HG02610 (cell line): Measurements from ENCODE around the gene TAPBP.

Source experiments
- ATAC-seq: cut with Tn5 transposase; IDR thresholded peaks from one replicate; pipeline ENCODE4 v1.9.1; 2021; ENCODE audit warnings: mild to moderate bottlenecking, moderate library complexity; ENCODE audit not compliant: unreplicated experiment

TAPBP gene

DNA sequence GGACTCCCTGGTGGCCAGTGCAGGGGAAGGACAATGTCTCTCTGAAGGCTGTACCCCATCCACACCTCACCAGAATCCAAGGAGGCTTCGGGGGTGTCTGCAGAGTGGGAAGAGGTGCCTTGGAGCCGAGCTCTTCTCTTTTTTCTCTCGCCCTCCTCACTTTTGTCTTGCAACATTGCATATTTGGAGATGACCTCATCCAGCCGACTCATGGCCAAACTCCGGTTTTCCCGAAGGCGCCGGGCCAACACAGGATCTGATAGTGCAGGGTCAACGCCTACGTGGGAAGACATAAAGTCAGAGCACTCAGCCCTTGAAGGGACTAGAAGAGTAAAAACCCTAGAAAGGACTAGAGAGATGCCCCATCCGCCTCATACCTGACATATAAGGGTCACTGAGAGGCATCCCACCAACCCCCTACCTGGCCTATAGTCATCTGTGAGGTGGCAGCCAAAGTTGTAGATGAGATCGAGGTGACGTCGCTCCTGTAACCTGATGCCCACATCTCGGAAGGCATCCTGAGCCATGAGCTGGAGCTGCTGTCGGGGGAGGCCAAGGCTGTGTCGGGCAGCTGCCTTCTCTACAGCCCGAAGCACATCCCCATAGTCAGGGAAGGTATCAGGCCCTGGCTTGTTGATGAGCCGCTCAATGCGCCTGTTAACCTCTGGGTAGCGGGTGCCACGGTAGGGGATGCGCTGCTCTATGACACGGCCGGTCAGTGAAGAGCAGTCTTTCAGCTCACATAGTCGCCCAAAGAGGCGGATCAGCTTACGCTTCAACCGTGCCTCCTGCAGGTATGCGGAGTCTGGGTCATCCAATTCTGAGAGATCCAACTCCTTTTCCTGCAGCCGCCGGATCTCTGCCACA is 6.7 kb upstream of the TAPBP start:
- no peak for ATAC-seq

DNA sequence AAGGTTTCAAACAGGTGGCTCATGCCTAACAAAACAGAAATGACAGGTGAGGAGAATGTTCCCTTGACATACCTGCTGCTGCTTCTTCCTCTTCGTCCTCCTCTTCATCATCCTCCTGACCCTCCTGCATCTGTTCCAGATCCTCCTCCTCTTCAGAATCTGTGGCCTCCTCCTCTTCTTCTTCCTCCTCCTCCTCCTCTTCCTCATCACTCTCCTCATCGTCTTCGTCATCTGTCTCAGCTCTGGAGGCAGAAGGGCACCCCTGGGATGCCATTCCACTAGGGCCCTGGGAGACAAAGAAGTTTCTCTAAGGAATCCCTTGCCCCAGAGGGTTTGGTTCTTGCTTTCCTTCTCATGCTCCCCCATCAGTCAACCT is 6.0 kb upstream of the TAPBP start:
- no peak for ATAC-seq

DNA sequence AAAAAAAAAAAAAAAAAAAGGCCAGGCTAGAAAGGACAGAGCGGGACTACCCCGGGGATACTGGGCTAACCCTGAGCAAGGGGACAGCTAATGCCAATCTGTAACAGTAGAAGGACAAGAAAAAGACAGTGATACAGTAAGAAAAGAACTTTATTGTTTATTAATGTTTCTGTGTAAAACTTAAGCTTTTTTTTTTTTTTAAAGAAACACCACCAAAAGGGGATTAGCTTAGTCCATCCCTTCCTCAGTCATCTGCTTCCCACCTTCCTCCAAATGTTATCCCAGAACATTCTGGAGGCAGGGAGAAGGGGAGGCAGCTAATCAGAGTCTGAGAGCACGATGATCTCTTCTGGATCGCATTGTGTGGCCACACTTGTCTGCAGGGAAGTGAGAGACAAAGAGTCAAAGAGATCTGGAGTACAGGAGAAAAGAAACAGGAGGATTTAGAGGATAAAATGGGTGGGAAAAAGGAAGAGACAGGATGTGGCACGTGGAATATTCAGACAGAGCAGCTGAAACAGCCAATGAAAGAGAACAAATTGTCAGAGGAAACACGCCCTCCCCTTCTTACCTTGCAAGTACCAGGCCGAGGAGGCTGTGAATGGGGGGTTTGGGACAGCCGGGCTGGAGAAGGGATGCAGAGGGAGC is 4.7 kb upstream of the TAPBP start:
- ATAC-seq, result no peak

DNA sequence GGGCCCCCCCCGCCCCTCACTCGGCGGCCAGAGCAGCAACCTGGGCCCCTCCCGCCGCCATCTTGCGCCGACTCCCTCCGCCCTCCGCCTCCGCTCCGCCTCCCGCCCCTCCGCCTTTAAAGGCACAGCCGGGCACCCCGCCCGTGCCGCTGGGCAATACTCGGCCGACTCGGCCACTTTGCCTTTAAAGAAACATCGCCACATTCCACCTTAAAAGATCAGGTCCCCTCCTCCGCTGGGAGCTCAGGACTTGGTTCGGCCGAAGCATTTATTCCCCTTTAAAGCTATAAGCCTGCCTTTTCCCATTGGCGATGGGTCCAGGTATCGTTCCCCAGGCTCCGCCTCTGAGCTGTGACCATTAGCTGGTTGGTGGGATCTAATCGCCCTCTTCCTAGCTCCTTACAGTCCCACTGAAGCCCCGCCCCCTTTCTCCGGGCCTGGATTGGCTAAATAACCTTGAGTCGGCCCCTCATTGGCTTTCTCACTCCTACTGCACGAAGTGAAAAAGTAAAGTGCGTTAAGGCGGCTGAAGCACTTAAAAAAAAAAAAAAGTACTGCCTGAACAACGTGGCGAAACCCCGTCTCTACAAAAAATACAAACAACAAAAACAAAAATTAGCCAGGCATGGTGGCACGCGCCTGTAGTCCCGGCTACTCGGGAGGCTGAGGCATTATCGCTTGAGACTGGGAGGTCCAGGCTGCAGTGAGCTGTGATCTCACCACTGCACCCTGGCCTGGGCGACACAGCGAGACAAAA is 4.0 kb upstream of the TAPBP start, which contains the start of gene ZBTB22:
Gene ZBTB22, minus strand, starts transcription at position 76 of the 757 bp plus-strand sequence. CDS start 828 bp downstream, outside the sequence.
- peak; percentile 42 for ATAC-seq

DNA sequence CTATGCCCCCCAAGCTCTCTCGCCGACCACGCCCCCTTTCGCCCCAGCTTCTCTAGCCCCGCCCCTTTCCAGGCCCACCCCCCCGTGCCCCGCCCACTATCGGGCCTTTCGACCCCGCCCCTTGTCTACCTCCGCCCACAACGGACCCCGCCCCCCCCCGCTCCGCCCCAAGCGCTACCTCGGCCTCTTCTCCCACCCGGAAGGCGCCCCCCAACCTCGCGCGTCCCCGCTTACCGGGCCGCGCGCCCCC is 3.5 kb upstream of the TAPBP start:
- no peak for ATAC-seq

DNA sequence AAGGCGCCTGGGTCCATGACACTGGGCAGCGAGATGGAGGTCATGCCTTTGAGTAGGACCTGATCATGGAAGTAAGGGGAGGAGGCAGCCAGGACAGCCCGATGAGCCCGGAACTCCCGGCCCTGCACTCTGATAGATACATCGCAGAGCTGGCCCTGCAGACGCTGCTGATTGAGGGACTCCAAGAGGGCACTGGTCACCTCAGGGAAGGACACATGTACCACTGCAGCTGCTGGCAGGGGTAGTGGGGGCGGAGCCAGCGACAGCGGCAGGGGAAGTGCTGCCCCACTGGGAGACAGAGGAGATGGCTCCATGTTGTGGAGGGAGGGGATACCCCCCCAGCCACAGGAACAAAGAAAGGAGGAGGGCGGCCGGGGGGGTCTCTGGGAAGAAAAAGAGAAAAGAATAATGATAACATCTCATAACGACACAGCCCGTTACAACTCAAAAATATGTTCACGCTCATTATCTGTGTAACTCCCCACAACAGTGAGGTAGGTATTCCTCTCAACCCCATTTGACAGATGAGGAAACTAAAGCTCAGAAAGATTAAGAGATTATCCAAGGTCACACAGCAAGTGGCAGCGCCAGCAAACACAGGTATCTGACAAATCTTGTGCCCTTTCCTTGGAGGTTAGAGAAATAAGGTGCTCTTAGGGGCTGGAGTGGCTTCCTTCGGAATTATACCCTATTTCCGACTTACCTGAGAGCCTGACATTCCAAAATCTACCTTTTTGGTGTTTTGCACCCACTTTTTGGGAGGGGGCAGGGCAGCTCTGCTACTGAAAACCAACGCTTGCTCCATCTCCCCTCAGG is 2.9 kb upstream of the TAPBP start:
- no peak for ATAC-seq

DNA sequence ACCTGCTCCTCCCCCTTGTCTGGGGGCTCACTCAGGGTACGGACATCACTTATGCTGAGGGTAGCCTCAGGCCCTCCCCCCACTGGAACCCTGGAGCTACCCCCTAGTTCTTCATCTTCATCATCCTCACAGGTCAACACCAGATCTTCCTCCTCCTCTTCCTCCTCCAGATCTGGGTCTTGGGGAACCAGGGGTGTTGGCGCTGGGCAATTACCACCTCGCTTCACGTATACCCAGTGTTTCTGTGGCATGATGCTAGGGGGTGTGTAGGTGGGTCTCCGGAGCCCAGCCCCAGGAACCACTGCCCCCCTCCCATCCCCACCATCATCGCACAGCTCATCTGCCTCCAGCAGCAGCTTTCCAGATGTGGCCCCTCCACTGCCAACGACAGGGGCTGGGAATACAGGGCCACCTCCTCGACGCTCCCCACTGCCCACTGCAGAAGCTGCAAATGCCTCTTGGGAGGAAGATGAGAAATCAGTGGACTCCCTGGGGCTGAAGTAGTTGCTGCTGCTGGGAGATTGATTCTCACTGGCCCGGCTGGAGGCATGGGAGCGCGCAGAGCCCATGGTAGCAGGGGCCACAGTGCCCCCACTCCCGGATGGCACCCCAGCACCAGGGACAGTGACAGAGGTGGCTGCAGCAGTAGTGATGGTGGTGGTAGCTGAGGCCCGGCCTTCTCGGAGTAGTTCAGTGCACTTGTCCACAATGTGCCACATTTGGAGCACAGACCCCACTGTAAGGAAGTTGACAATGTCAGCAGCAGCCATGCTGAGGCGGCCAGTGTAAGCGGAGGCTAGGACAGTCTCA is 2.1 kb upstream of the TAPBP start:
- no peak for ATAC-seq

DNA sequence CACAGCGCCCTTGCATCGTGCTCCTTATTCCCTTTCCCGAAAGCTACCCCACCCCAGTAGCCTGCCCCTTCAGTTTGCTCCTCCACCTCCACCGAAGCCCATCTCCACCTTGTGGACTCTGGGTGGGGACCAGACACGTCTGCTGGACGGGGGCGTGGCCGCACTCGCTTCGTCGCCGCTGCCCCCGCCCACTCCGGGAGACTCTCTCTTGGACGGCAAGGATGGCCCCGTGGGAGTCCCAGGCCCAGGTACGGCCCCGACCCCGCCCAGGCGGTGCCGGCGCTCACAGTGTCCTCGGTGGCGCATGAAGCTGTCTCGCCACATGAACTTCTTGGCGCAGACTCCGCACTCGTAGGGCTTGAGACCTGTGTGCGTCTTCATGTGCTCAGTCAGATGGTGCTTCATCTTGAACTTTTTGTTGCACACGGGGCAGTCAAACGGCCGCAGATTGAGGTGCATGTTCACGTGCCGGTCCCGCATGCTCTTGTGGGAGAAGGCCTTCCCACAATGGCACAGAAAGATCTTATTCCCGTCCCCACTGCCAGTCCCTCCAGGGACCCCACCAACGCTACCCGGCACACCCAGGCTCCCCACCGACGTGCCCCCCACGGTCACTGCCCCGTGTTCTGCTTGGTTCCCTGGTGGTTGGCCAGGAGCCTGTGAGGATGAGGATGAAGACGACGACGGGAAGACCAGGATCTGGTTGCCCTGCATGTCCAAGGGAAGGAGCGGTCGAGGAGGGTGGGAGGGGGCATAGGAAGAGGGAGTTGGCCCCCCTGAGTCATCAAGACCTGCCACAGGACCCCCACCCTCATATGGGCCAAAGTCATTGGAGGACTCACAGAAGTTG is 1.3 kb upstream of the TAPBP start:
- ATAC-seq, result no peak

DNA sequence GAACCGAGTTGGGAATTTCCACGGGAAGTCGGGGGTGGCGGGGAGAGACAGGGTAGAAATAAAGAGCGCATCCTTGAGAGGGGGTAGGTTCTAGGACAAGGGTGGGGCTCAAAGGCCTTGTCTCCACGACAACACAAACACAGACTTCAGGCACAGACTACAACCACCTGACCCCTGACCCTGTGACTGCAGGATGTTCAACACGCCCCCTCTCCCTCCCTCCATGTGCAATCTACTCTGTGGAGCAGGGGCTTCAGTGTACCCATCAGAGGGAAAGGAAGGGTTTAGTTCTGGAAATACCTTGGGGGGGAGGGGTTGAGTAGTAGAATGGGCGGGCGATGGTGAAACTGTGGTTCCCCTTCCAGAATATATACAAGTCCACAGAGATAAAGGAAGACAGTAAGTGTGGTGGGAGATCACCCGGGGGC is 651 bp upstream of the TAPBP start:
- ATAC-seq, result no peak

DNA sequence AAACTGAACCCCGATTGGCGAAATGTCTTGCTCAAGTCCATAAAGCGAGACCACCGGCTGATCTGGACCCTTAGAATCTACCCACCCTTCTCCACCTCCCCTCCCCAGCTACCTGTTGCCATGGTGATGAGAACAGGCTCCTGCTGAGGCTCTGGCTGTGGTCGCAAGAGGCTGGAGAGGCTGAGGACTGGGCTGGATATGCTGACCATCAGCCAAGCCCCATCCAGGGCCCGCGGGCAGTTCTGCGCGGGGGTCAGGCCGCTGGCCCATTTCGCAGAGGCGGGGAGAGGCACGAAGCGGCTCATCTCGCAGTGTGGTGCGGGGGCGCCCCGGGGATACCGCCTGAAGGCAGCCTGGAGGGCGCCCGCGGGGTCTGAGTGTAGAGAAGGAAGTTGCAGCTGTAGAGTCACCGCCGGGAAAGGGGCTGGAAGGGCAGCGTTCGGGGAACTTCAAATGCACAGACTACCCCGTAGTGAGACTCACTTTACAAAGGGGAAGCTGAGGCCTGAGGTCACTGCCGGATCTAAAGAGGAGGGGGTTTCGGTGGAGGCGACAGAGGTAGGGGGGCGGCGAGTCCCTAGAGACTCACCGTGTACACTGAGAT is 671 bp downstream of the TAPBP start:
- ATAC-seq, result peak; percentile 9

DNA sequence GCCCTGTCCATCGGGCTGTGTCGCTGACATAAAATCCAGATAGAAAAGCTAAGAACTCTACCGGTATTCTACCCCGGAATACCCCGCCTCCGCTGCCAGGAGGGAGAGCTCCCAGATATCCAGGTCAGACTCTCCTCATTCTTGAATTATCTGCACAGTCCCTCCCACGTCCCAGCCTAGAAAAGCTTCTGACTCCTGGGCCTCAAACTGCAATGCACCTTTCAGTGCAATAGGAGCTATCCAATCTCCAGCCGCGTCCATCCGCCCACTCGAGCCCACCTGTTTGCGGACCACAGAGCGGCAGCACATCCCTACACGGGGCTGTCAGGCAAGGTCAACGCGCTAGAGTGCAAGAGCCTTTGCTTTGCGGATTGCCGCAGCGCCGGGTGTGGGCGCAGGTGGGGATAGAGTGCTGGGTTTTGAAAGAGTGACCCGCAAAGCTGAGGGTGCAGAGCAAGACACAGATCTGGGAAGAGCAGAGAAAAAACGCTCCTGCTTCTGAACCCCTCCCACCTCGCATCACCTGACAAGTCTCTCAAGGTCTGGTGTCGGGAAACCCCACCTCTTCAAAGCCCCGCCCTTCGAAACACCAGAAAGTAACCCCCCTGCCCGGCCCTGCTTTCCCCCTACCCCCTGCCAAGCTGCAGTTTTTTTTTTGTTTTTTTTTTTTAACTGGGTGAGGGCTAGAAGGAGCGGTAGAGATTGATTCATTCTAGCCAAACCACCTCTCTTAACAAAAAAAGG is 1.3 kb downstream of the TAPBP start:
- no peak for ATAC-seq

DNA sequence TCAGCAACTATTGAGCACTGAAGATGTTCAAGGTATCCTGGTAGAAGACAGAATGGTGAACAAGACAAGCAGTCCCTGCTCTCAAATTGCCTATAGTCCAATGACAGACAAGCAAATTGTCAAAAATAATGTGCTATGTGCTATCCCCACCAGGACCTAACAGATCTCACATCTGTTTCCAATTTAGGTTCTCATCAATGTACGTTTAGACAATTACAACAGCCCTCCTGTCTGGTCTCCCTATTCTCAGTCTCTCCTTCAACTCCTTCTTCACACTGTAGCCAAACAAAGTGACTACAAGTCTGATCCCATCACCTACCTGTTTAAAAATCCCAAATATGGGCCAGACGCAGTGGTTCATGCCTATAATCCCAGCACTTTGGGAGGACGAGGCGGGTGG is 7.5 kb downstream of the TAPBP start:
- no peak for ATAC-seq

DNA sequence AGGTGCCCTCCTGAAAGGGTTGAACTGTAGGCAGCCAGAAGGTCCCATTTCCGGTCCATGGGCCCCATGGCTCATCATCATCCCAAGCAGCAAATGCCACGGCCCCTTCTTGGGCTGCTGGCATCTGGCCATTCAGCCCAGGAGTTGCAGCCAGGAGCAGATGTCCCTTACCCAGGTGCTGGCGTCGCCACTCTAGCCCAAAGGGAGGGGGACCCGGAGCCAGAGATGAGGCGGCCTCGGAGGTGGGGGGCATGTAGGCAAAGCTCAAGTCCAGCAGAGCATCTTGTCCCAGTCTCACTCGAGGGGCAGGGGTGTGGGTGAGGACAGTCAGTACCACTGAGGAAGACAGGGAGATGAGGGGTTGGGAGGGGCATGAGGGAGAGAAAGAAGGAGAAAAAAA is 8.8 kb downstream of the TAPBP start:
- ATAC-seq, result no peak

DNA sequence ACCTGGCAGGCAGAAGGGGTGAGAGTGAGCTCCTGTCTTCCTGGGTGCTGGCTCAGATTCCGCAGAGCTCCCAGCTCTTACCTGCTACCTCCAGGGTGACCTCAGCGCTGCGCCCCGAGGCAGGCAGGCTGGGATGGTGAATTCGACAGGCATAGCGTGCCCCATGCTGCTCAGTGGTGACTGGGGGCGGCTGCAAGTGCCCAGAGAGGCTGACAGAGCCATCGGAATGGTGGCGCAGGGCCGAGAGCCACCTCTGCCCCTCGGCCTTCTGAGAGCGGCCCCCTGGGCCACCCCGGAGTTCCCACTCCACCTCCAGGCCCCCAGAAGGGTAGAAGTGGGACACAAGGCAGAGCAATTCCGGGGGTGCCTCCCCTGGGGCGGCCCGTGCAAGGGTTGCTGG is 9.7 kb downstream of the TAPBP start:
- ATAC-seq, result no peak

DNA sequence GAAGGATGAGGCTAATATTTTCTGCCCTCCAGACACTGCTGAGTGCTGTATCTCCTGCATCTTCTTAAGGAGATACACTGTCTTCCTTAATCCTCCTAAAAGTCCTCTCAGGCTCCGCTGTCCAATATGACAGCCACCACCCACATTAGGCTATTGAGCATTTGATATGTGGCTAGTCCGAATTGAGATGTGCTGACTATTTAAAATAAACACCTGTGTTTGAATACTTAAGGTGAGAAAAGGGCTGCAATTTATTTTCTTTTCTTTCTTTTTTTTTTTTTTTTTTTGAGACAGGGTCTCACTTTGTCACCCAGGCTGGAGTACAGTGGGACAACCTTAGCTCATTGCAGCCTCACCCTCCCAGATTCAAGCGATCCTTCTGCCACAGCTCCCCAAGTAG is 12.0 kb downstream of the TAPBP start:
- no peak for ATAC-seq

DNA sequence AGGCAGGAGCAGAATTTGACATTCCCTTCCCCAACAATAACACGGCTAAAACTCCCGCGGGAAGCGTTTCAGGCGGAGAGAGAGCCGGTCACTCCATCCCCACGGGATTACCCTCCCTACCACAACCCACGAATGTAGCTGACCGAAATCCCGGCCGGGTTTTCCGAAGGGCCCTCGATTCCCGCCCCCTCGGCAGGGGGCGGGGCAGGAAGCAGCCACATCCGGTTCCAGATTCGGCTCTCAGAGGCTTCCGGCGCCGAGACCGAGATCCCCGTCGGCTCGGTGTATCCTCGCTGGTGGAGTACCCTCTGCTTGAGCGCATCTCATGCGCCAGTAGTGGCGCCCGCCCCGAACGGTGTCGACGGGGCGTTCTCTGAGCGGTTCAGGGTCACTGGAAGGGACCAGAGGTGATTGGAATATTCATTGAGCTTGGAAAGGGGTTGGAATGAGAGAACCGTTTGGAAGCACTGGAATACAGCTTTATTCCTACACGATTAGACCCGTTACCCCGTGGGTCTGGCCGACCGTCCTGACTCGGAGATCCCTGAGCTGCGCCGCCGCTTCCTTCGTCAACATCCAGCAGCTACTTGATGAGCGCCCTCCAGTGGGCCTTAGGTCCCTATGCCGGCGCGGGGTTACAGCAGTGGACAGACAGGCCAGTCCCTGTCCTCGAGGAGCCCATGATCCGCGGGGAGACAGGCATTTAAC is 14.5 kb downstream of the TAPBP start:
- peak; percentile 78 for ATAC-seq

DNA sequence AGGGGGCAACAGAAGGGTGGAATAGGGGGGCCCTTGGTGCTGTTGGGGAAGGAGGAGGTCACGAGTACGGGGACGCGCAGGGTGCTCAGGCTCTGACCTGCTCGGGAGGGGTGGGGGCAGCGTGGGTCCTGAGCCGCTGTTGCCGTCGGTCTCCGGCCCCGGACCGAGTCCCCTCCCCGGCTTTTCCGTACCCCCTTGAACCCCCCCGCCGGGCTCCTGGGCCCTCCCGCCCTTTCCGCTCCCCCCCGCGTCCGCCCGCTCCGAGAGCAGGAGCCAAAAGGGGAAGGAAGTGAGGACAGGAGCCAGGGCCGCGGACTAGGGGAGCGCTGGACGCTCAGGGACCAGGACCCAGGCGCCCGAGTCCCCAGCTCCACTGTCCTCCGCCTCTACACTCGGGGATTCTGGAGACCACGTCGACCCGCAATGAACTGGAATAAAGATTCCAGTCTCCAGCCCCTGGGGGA is 15.1 kb downstream of the TAPBP start, which contains the start of gene RGL2:
Gene RGL2, minus strand, starts transcription at position 170 of the 464 bp plus-strand sequence. CDS start 332 bp downstream, outside the sequence.
- peak; percentile 14 for ATAC-seq
